Brain pericyte (primary cell): ENCODE data around the gene KLHL29.
A peak's percentile ranks its signal among the peaks of the same experiment; 100 is the strongest.

Experiments used
- DNase-seq: peaks from one replicate; pipeline ENCODE4 v3.0.0-alpha.2; 2012; ENCODE audit warnings: low read depth, low spot score

Gene KLHL29

GRCh38 chr2:23530909-23531276 is 145.9 kb downstream of the KLHL29 start:
- DNase-seq: no peak

GRCh38 chr2:23531280-23531679 is 146.3 kb downstream of the KLHL29 start:
- no peak for DNase-seq

- no peak for DNase-seq
These were observed 146.9 kb downstream of the KLHL29 start for GRCh38 chr2:23531881-23532280.

- DNase-seq: no peak
These were observed 147.7 kb downstream of the KLHL29 start for GRCh38 chr2:23532391-23533337.

- DNase-seq: peak; percentile 82
These were observed 148.3 kb downstream of the KLHL29 start for GRCh38 chr2:23533338-23533695.

GRCh38 chr2:23534771-23535170 is 149.8 kb downstream of the KLHL29 start:
- no peak for DNase-seq

- DNase-seq: no peak
These were observed 151.3 kb downstream of the KLHL29 start for GRCh38 chr2:23536326-23536725.

- DNase-seq: no peak
These were observed 153.0 kb downstream of the KLHL29 start for GRCh38 chr2:23537991-23538390.

- DNase-seq: no peak
These were observed 153.6 kb downstream of the KLHL29 start for GRCh38 chr2:23538566-23538965.

GRCh38 chr2:23540804-23541360 is 155.9 kb downstream of the KLHL29 start:
- DNase-seq: no peak

GRCh38 chr2:23541503-23542229 is 156.7 kb downstream of the KLHL29 start:
- no peak for DNase-seq

GRCh38 chr2:23542230-23542789 is 157.3 kb downstream of the KLHL29 start:
- no peak for DNase-seq

- no peak for DNase-seq
These were observed 158.3 kb downstream of the KLHL29 start for GRCh38 chr2:23543302-23543701.

- DNase-seq: no peak
These were observed 158.7 kb downstream of the KLHL29 start for GRCh38 chr2:23543728-23544127.

- DNase-seq: no peak
These were observed 159.8 kb downstream of the KLHL29 start for GRCh38 chr2:23544589-23545295.

GRCh38 chr2:23545396-23545795 is 160.4 kb downstream of the KLHL29 start:
- no peak for DNase-seq

GRCh38 chr2:23545811-23546210 is 160.8 kb downstream of the KLHL29 start:
- no peak for DNase-seq

GRCh38 chr2:23546913-23547312 is 161.9 kb downstream of the KLHL29 start:
- DNase-seq: no peak

GRCh38 chr2:23547725-23548124 is 162.7 kb downstream of the KLHL29 start:
- DNase-seq: no peak

- DNase-seq: no peak
These were observed 163.3 kb downstream of the KLHL29 start for GRCh38 chr2:23548143-23548769.

GRCh38 chr2:23549051-23549450 is 164.1 kb downstream of the KLHL29 start:
- peak; percentile 66 for DNase-seq
